Liver (tissue), 9 donors: ENCODE results near the gene KIF7. TPM values are rescaled to one million over a fixed set of nuclear protein-coding genes. Genes with fewer than 3 reads are reported as not detected.
A peak's percentile ranks its signal among the peaks of the same experiment; 100 is the strongest.

Experiments
- DNase-seq: peaks from one replicate; pipeline ENCODE4 v3.0.0-alpha.2; 2017; ENCODE audit warnings: low spot score
- H3K27ac ChIP-seq, 2 donors: one replicate each; pipeline ENCODE4 v1.7.0; 2013; ENCODE audit warnings: inconsistent platforms in 2 of 2, low read length in 2 of 2, control low read depth in 1 of 2, low read depth in 1 of 2, mild to moderate bottlenecking in 1 of 2
- H3K27me3 ChIP-seq, 4 donors: one replicate each; pipeline versions ENCODE4 v1.6.1 to v1.7.0; 2013; ENCODE audit warnings: low read length in 3 of 4, inconsistent platforms in 1 of 4, mild to moderate bottlenecking in 1 of 4, moderate library complexity in 1 of 4; ENCODE audit not compliant: control insufficient read depth in 4 of 4, insufficient read depth in 4 of 4
- H3K36me3 ChIP-seq, 4 donors: one replicate each; pipeline versions ENCODE4 v1.6.1 to v1.7.0; 2013; ENCODE audit warnings: low read length in 3 of 4, mild to moderate bottlenecking in 3 of 4, low read depth in 1 of 4, moderate library complexity in 1 of 4; ENCODE audit not compliant: control insufficient read depth in 4 of 4, insufficient read depth in 3 of 4
- H3K4me1 ChIP-seq, 4 donors: one replicate each; pipeline versions ENCODE4 v1.6.1 to v1.7.0; 2013; ENCODE audit warnings: low read length in 3 of 4, mild to moderate bottlenecking in 3 of 4, moderate library complexity in 1 of 4; ENCODE audit not compliant: control insufficient read depth in 4 of 4, insufficient read depth in 4 of 4
- H3K4me3 ChIP-seq, 3 donors: one replicate each; pipeline versions ENCODE4 v1.6.1 to v1.7.0; 2013; ENCODE audit warnings: low read length in 3 of 3, control low read depth in 1 of 3, low read depth in 1 of 3, mild to moderate bottlenecking in 1 of 3
- H3K9ac ChIP-seq, 2 donors: one replicate each; pipeline ENCODE4 v1.7.0; 2013; ENCODE audit warnings: low read length in 2 of 2, mild to moderate bottlenecking in 2 of 2, moderate library complexity in 2 of 2, control low read depth in 1 of 2, low read depth in 1 of 2
- H3K9me3 ChIP-seq, 4 donors: one replicate each; pipeline versions ENCODE4 v1.6.1 to v1.7.0; 2013; ENCODE audit warnings: low read length in 3 of 4; ENCODE audit not compliant: control insufficient read depth in 4 of 4
- ATF3 ChIP-seq: IDR thresholded peaks from 2 replicates; pipeline ENCODE4 v1.6.1; 2016; ENCODE audit warnings: antibody characterized with exemption
- CTCF ChIP-seq: fragments of 150-350 bp; IDR thresholded peaks from 2 replicates; pipeline ENCODE4 v1.5.1; 2017; ENCODE audit warnings: improper control_type of control experiment, low read depth, low read length; ENCODE audit not compliant: missing input control
- FOXA1 ChIP-seq: IDR thresholded peaks from 2 replicates; pipeline ENCODE4 v1.6.1; 2016; ENCODE audit warnings: antibody characterized with exemption
- FOXA2 ChIP-seq: IDR thresholded peaks from 2 replicates; pipeline ENCODE4 v1.6.1; 2016; ENCODE audit warnings: antibody characterized with exemption
- GABPA ChIP-seq, 2 donors: IDR thresholded peaks in 1 of 2; conservative IDR thresholded peaks in 1 of 2; 2 replicates each; pipeline ENCODE4 v1.6.1; 2016; ENCODE audit warnings: antibody characterized with exemption in 2 of 2, mild to moderate bottlenecking in 1 of 2, moderate library complexity in 1 of 2
- HNF4A ChIP-seq, 2 donors: conservative IDR thresholded peaks; 2 replicates each; pipeline ENCODE4 v1.6.1; 2016; ENCODE audit warnings: antibody characterized with exemption in 2 of 2, mild to moderate bottlenecking in 2 of 2
- HNF4G ChIP-seq: IDR thresholded peaks from 2 replicates; pipeline ENCODE4 v1.6.1; 2016; ENCODE audit warnings: antibody characterized with exemption
- JUND ChIP-seq, 2 donors: IDR thresholded peaks; 2 replicates each; pipeline ENCODE4 v1.6.1; 2016; ENCODE audit warnings: antibody characterized with exemption in 2 of 2
- MAX ChIP-seq: IDR thresholded peaks from 2 replicates; pipeline ENCODE4 v1.6.1; 2016; ENCODE audit warnings: antibody characterized with exemption
- NR2F2 ChIP-seq: IDR thresholded peaks from 2 replicates; pipeline ENCODE4 v1.6.1; 2016; ENCODE audit warnings: antibody characterized with exemption
- RAD21 ChIP-seq, 2 donors: IDR thresholded peaks; 2 replicates each; pipeline ENCODE4 v1.6.1; 2016; ENCODE audit warnings: antibody characterized with exemption in 2 of 2, mild to moderate bottlenecking in 2 of 2
- RXRA ChIP-seq, 2 donors: IDR thresholded peaks; 2 replicates each; pipeline ENCODE4 v1.6.1; 2017 to 2018; ENCODE audit warnings: antibody characterized with exemption in 2 of 2, mild to moderate bottlenecking in 1 of 2
- SP1 ChIP-seq: IDR thresholded peaks from 2 replicates; pipeline ENCODE4 v1.6.1; 2018; ENCODE audit warnings: antibody characterized with exemption, mild to moderate bottlenecking
- YY1 ChIP-seq: IDR thresholded peaks from 2 replicates; pipeline ENCODE4 v1.6.1; 2016; ENCODE audit warnings: antibody characterized with exemption, mild to moderate bottlenecking
- WGBS: extraction: QIAGEN DNeasy Blood & Tissue Kit; methylation state at CpG from one replicate; pipeline ENCODE4 v1.1.7; 2013; 5-methylcytosine and 5-hydroxymethylcytosine counted together
- polyA plus RNA-seq, 2 donors: library from polyadenylated mRNA; stranded (reverse) in 1 of 2; unstranded in 1 of 2; fragments of 200-250 nt in 1 of 2; fragments of >200 nt in 1 of 2; fragmentation: Nextera tagmentation in 1 of 2; extraction: Ambion mirVana in 1 of 2; gene quantifications; one replicate each; pipeline versions ENCODE4 v1.2.1 to v1.2.3, GENCODE V29; 2013 to 2015
- total RNA-seq, 2 donors: library from RNA; depleted of rRNA; stranded (reverse); fragments of >200 nt; gene quantifications; one replicate each; pipeline ENCODE4 v1.2.3, GENCODE V29; 2014
- donor health status: healthy.
- donor health status: healthy.
- donor health status: healthy.
- donor health status: healthy.
- donor health status: healthy.

The KIF7 gene
- total and polyA plus RNA-seq, 4 donors: 0.04 to 1.3 (median 0.72) TPM

- TF ChIP-seq GABPA (IDR thresholded peaks at IDR 0.05 in 1 of 2, conservative IDR thresholded peaks at IDR 0.05 in 1 of 2): no peak
- no peak for TF ChIP-seq FOXA2
- TF ChIP-seq HNF4A (conservative IDR thresholded peaks at IDR 0.05): peak; percentile 4 to 44
- TF ChIP-seq RXRA (IDR thresholded peaks at IDR 0.05): peak in 1 of 2 donors; percentile 30
- TF ChIP-seq ATF3: no peak
- TF ChIP-seq SP1: no peak
- no peak for TF ChIP-seq NR2F2
- TF ChIP-seq HNF4G: no peak
- no peak for TF ChIP-seq MAX
- Histone ChIP-seq H3K27me3 (no peaks in the 10 kb centered on the region), H3K27ac (peak within 1 kb of the TSS; percentile 80 to 93), H3K9ac (peak within 1 kb of the TSS; percentile 21 to 56), H3K36me3 (peaks cover 0 to 15% (median 7%) of the 10 kb centered on the region in 4 donors), H3K4me1 (peaks cover 4 to 45% (median 37%) of the 10 kb centered on the region in 4 donors), H3K4me3 (no peak within 1 kb of the TSS), H3K9me3 (no peaks in the 10 kb centered on the region)
- 83% methylated on average over 2 of the region's 2 CpGs for WGBS
- DNase-seq: no peak
Observed at GRCh38 chr15:89679212-89679611, 23.9 kb upstream of the KIF7 start, which contains the start of gene PLIN1. Gene PLIN1, minus strand, starts transcription at chr15:89679367. Its CDS starts 1,878 bp downstream, at chr15:89677489.

GRCh38 chr15:89677381-89677780 is 22.1 kb upstream of the KIF7 start:
- H3K4me3 ChIP-seq: no peak overlapping the region
- H3K4me1 ChIP-seq: peaks cover 4 to 56% (median 46%) of the 10 kb centered on the region in 4 donors
- H3K36me3 ChIP-seq: no peaks in the 10 kb centered on the region
- no peak overlapping the region for H3K27ac ChIP-seq
- 98% methylated on average over 1 of the region's 1 CpG for WGBS
- no peak for TF ChIP-seq HNF4A (conservative IDR thresholded peaks at IDR 0.05)
- H3K9ac ChIP-seq: no peak overlapping the region
- H3K27me3 ChIP-seq: no peaks in the 10 kb centered on the region
- DNase-seq: no peak
- H3K9me3 ChIP-seq: no peaks in the 10 kb centered on the region

GRCh38 chr15:89675606-89676005 is 20.3 kb upstream of the KIF7 start:
- TF ChIP-seq YY1: no peak
- no peak for TF ChIP-seq CTCF
- no peak for TF ChIP-seq NR2F2
- no peak for TF ChIP-seq FOXA1
- TF ChIP-seq SP1: no peak
- TF ChIP-seq HNF4A (conservative IDR thresholded peaks at IDR 0.05): no peak
- TF ChIP-seq RAD21 (IDR thresholded peaks at IDR 0.05): no peak
- TF ChIP-seq GABPA (IDR thresholded peaks at IDR 0.05 in 1 of 2, conservative IDR thresholded peaks at IDR 0.05 in 1 of 2): no peak
- no peak for TF ChIP-seq JUND (IDR thresholded peaks at IDR 0.05)
- Histone ChIP-seq H3K9me3 (no peaks in the 10 kb centered on the region), H3K4me1 (peaks cover 0 to 50% (median 36%) of the 10 kb centered on the region in 4 donors), H3K27me3 (no peaks in the 10 kb centered on the region), H3K4me3 (no peak overlapping the region), H3K36me3 (peaks cover 0 to 2% (median 0%) of the 10 kb centered on the region in 4 donors), H3K9ac (no peak overlapping the region), H3K27ac (no peak overlapping the region)
- DNase-seq: no peak
- 78% methylated on average over 6 of the region's 6 CpGs for WGBS
